ENCODE measurements around the gene RFTN1. TPM values are rescaled to one million over a fixed set of nuclear protein-coding genes. Genes with fewer than 3 reads are reported as not detected.
A peak's percentile ranks its signal among the peaks of the same experiment; 100 is the strongest.

RFTN1 gene
- total RNA-seq, 4 donors from 2014 or later = 113 to 137 (median 122) TPM

DNA sequence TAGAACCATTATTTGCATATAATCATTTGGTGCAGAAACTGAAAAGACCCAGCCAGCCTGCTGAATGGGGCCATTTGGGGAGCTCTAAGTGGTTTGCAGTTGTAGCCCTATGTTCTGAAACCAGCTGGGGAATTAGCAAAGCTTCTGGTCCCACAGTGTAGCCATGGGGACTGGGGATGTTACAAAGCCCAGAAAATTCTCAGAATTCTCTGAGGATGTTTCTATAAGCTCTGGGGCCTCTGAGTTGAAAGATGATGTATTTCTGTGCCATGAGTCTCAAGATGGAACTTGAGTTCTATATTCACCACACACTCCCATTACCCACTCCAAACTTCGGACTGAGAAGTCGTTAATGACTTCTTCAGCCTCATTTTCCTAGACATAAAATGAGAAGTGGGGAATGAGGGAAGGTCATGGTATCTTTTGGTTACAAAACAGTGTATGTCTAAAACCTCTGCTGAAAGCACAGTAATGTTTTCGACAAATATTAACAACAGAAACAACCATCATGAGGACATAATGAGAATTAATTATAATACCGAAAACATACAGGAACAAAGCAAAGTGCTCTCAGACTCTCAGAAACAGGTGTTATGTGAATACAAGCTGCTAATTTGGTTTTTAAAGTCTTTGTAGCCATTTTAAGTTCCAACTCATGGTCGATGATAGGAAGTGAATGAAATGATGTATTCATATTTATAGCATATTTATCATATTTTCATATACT lies 89.4 kb downstream of the RFTN1 start:
- WGBS, 2 donors = 90 to 92% methylated on average over 5 of the region's 5 CpGs
- Histone ChIP-seq H3K4me1 (peaks cover 0 to 45% (median 12%) of the 10 kb centered on the region in 4 donors), H3K27me3 (no peaks in the 10 kb centered on the region), H3K4me3 (no peak overlapping the region), H3K36me3 (no peaks in the 10 kb centered on the region), H3K27ac (no peak overlapping the region), H3K9me3 (no peaks in the 10 kb centered on the region)
- no peak for DNase-seq (ENCODE audit: low spot score in 2 of 2)
- TF ChIP-seq POLR2A (IDR thresholded peaks at IDR 0.05) = no peak
- TF ChIP-seq EP300 (IDR thresholded peaks at IDR 0.05) = no peak
- TF ChIP-seq, protein P1, sequence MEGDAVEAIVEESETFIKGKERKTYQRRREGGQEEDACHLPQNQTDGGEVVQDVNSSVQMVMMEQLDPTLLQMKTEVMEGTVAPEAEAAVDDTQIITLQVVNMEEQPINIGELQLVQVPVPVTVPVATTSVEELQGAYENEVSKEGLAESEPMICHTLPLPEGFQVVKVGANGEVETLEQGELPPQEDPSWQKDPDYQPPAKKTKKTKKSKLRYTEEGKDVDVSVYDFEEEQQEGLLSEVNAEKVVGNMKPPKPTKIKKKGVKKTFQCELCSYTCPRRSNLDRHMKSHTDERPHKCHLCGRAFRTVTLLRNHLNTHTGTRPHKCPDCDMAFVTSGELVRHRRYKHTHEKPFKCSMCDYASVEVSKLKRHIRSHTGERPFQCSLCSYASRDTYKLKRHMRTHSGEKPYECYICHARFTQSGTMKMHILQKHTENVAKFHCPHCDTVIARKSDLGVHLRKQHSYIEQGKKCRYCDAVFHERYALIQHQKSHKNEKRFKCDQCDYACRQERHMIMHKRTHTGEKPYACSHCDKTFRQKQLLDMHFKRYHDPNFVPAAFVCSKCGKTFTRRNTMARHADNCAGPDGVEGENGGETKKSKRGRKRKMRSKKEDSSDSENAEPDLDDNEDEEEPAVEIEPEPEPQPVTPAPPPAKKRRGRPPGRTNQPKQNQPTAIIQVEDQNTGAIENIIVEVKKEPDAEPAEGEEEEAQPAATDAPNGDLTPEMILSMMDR (IDR thresholded peaks at IDR 0.05) = no peak

DNA sequence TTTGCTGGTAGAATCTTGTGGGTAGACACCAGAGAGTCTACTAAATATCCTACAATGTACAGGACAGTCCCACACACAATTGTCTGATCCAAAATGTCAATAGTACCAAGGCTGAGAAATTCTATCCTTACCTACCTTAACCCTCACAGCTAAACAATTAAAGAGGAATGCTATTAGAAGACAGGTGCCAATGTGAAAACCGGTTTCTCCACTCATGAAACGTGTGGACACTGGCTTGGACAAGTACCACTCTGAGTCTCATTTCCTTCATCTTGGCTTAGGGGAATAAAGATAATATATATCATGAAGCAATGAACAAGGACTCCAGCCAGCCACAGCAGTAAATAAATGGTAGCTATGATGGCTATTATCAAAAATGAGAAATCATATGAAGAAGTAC lies 90.2 kb downstream of the RFTN1 start:
- 86 to 93% methylated on average over 2 of the region's 2 CpGs for WGBS, 2 donors
- H3K9me3 ChIP-seq = no peaks in the 10 kb centered on the region
- no peak for DNase-seq (ENCODE audit: low spot score in 2 of 2)
- no peak for TF ChIP-seq POLR2A (IDR thresholded peaks at IDR 0.05)
- TF ChIP-seq EP300 (IDR thresholded peaks at IDR 0.05) = no peak
- TF ChIP-seq, protein P1 (IDR thresholded peaks at IDR 0.05) = no peak
- no peak overlapping the region for H3K27ac ChIP-seq
- H3K27me3 ChIP-seq = no peaks in the 10 kb centered on the region
- no peaks in the 10 kb centered on the region for H3K36me3 ChIP-seq
- peaks cover 0 to 46% (median 14%) of the 10 kb centered on the region in 4 donors for H3K4me1 ChIP-seq
- no peak overlapping the region for H3K4me3 ChIP-seq

DNA sequence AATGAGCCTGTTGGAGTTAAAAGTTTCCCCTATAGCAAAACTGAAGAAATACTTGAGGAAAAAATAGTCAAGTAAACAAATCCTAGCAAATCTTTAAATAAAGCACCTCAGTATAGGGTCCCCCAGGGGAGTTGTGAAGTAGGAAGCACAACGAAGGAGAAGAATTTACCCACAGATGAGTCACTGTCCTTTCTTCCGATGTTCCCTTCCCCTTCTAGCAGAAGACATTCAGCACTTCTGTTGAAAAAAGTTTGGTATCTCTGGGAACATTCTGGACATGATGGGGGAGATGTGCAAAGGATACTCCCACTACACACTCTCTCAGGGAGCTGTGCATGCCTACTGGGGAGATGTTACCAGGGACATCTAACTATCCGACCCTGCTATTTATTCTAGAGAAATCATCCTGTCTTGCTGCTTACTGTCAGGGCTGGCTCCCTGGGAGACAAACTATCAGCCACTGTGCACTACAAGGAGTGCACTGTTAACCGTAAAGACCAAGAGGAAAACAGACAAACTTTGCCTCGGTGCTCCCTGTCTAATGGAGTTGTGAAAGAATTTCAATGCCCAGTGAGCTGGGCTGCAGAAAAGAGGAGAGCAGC lies 93.8 kb downstream of the RFTN1 start:
- Histone ChIP-seq H3K4me3 (no peak overlapping the region), H3K36me3 (no peaks in the 10 kb centered on the region), H3K27ac (peak overlapping the region in 2 of 4 donors; percentile 47 to 69), H3K9me3 (no peaks in the 10 kb centered on the region), H3K27me3 (no peaks in the 10 kb centered on the region), H3K4me1 (peaks cover 0 to 53% (median 15%) of the 10 kb centered on the region in 4 donors)
- no peak for DNase-seq (ENCODE audit: low spot score in 2 of 2)
- TF ChIP-seq POLR2A (IDR thresholded peaks at IDR 0.05) (no peak), EP300 (IDR thresholded peaks at IDR 0.05) (no peak)
- TF ChIP-seq, protein P1 (IDR thresholded peaks at IDR 0.05) = no peak
- WGBS, 2 donors = 26 to 29% methylated on average over 5 of the region's 5 CpGs

DNA sequence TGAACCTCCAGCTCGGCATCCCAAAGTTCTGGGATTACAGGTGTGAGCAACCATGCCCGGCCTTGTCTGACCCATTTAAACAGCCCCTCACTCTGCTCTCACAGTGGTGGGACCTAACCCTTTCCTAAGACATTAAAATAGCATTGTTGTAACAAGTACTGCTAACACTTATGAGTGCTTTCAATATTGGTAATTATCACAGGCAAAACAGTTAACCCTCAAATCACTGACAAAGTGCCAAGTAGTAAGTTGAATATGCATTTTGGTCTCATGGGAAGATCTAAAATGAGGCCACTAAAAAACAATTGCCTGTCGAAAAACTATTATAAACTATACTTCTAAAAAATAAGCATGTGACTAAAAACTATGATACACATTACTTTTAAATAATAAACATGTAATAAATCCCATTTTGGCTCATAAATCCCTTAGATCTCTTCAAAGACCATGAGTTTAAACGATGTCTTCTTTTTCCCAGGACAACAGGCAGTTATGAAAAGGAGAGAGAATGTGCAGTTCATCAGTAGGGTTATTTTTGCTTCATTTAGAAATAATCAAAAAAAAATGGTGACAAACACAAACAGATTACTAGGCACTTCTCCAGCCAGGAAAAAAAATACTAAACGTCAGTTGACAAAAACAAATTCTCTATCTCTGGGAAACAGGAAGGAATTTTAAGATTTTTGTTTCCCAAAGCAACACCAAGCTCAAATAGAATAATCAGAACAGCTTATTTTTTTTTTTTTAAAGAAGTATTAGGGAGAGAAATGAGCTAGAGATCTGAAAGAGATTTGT lies 95.4 kb downstream of the RFTN1 start:
- peak overlapping the region in 2 of 4 donors; percentile 44 to 69 for H3K27ac ChIP-seq
- peaks cover 0 to under 1% (median 0%) of the 10 kb centered on the region in 3 donors for H3K36me3 ChIP-seq
- 56 to 62% methylated on average over 5 of the region's 5 CpGs for WGBS, 2 donors
- no peak overlapping the region for H3K4me3 ChIP-seq
- no peaks in the 10 kb centered on the region for H3K27me3 ChIP-seq
- H3K4me1 ChIP-seq = peaks cover 0 to 55% (median 15%) of the 10 kb centered on the region in 4 donors
- TF ChIP-seq POLR2A (IDR thresholded peaks at IDR 0.05) (no peak), EP300 (IDR thresholded peaks at IDR 0.05) (no peak)
- TF ChIP-seq, protein P1 (IDR thresholded peaks at IDR 0.05) = no peak
- H3K9me3 ChIP-seq = no peaks in the 10 kb centered on the region
- DNase-seq (ENCODE audit: low spot score in 2 of 2) = no peak

Data from tibial nerve (tissue), 4 donors.